A549 (cell line): ENCODE measurements around the gene KLHL36. TPM values are rescaled to one million over a fixed set of nuclear protein-coding genes. Genes with fewer than 3 reads are reported as not detected.

Source experiments
- ATAC-seq, 2 experiments: fragments of 200-7000 bp in 1 of 2; fragments of >200 bp in 1 of 2; cut with Nextera tagmentation in 1 of 2; cut with Tn5 transposase in 1 of 2; 3 replicates each; pipeline versions ENCODE4 v1.8.0 to v1.9.1; 2018 to 2020; ENCODE audit warnings: mild to moderate bottlenecking in 1 of 2, moderate library complexity in 1 of 2
- CTCF ChIA-PET: fragments of 300-600 bp; sonication (Branson Sonifier 250); formaldehyde crosslinking; extraction: SDS; loops from one replicate; lab custom pipeline; 2021; ENCODE audit warnings: antibody characterized with exemption, inconsistent platforms; lab: Yijun Ruan, JAX
- POLR2A ChIA-PET: fragments of 350-600 bp; formaldehyde crosslinking; extraction: SDS; loops from one replicate; lab custom pipeline; 2021; ENCODE audit warnings: antibody characterized with exemption, inconsistent platforms; lab: Yijun Ruan, JAX
- DNase-seq, 2 experiments: peaks; one replicate each; pipeline versions ENCODE4 v3.0.0 to v3.0.0-alpha.2; 2011 to 2016; ENCODE audit warnings: low read depth in 1 of 2, low spot score in 1 of 2
- FAIRE-seq: peaks from 2 replicates; lab custom pipeline; 2011; peaks lifted over from hg19 to GRCh38; lab: Jason Lieb, UNC
- H3K27ac ChIP-seq, 2 experiments: fragments of >200 bp; sonication (Bioruptor Twin); formaldehyde crosslinking; 3 replicates each; pipeline ENCODE4 v1.5.1; 2016 to 2017
- H3K4me1 ChIP-seq: fragments of >200 bp; sonication (Bioruptor Twin); formaldehyde crosslinking; 3 replicates; pipeline ENCODE4 v1.6.1; 2016
- H3K4me2 ChIP-seq: fragments of >200 bp; sonication (Bioruptor Twin); formaldehyde crosslinking; 3 replicates; pipeline ENCODE4 v1.6.1; 2016
- H3K4me3 ChIP-seq: fragments of >200 bp; sonication (Bioruptor Twin); formaldehyde crosslinking; 3 replicates; pipeline ENCODE4 v1.5.1; 2016
- H3K9me3 ChIP-seq: fragments of >200 bp; sonication (Bioruptor Twin); formaldehyde crosslinking; 3 replicates; pipeline ENCODE4 v1.6.1; 2016
- BCL3 ChIP-seq: fragments of >200 bp; sonication (Bioruptor Twin); formaldehyde crosslinking; IDR thresholded peaks from 3 replicates; pipeline ENCODE4 v1.6.1; 2016
- EHF ChIP-seq: fragments of 250-450 bp; sonication (Bioruptor Pico); IDR thresholded peaks from 2 replicates; pipeline ENCODE4 v1.5.0; 2020; ENCODE audit warnings: mild to moderate bottlenecking
- EHMT2 ChIP-seq: fragments of 200-600 bp; sonication (generic); IDR thresholded peaks from 2 replicates; pipeline ENCODE4 v1.6.1; 2016; ENCODE audit warnings: antibody characterized with exemption, low read depth, mild to moderate bottlenecking, moderate library complexity
- FOSL2 ChIP-seq, 2 experiments: fragments of 450-650 bp in 1 of 2; fragments of >200 bp in 1 of 2; sonication (Bioruptor Twin) in 1 of 2; formaldehyde crosslinking; IDR thresholded peaks; 2 replicates each; pipeline versions ENCODE4 v1.5.0 to v1.6.1; 2016 to 2020; ENCODE audit warnings: mild to moderate bottlenecking in 1 of 2, moderate library complexity in 1 of 2
- HDAC2 ChIP-seq: fragments of 200-600 bp; sonication (generic); IDR thresholded peaks from 2 replicates; pipeline ENCODE4 v1.6.1; 2016
- HMGXB4 ChIP-seq: fragments of 250-450 bp; sonication (Bioruptor Pico); IDR thresholded peaks from 2 replicates; pipeline ENCODE4 v1.5.0; 2021; ENCODE audit warnings: mild to moderate bottlenecking, moderate library complexity, borderline replicate concordance
- HOXB13 ChIP-seq: fragments of 250-450 bp; sonication (Bioruptor Pico); IDR thresholded peaks from 2 replicates; pipeline ENCODE4 v1.5.0; 2020; ENCODE audit warnings: low read depth, mild to moderate bottlenecking, moderate library complexity
- KDM5A ChIP-seq: fragments of 200-600 bp; sonication (generic); IDR thresholded peaks from 2 replicates; pipeline ENCODE4 v1.6.1; 2016; ENCODE audit warnings: antibody characterized with exemption, mild to moderate bottlenecking
- MAFK ChIP-seq: fragments of 450-650 bp; IDR thresholded peaks from 2 replicates; pipeline ENCODE4 v1.6.1; 2014; ENCODE audit not compliant: partially characterized antibody
- MAX ChIP-seq: IDR thresholded peaks from 2 replicates; pipeline ENCODE4 v1.6.1; 2012
- RFX5 ChIP-seq: fragments of 450-650 bp; IDR thresholded peaks from 2 replicates; pipeline ENCODE4 v1.7.1; 2014; ENCODE audit warnings: antibody characterized with exemption, mild to moderate bottlenecking, moderate library complexity
- SMC3 ChIP-seq: fragments of >200 bp; sonication (Bioruptor Twin); formaldehyde crosslinking; IDR thresholded peaks from 3 replicates; pipeline ENCODE4 v1.6.1; 2018; ENCODE audit warnings: inconsistent platforms
- SREBF2 ChIP-seq: fragments of 450-650 bp; IDR thresholded peaks from 2 replicates; pipeline ENCODE4 v1.6.1; 2014; ENCODE audit warnings: mild to moderate bottlenecking, moderate library complexity
- TFCP2L1 ChIP-seq: fragments of 250-450 bp; sonication (Bioruptor Pico); IDR thresholded peaks from 2 replicates; pipeline ENCODE4 v1.5.0; 2021; ENCODE audit warnings: mild to moderate bottlenecking
- ZFP36 ChIP-seq: fragments of 450-650 bp; IDR thresholded peaks from 2 replicates; pipeline ENCODE4 v1.6.1; 2014; ENCODE audit warnings: borderline replicate concordance; ENCODE audit not compliant: partially characterized antibody
- WGBS: methylation state at CpG from one replicate; pipeline ENCODE4 v1.1.6; 2017; ENCODE audit errors: missing lambda C conversion rate; 5-methylcytosine and 5-hydroxymethylcytosine counted together
- polyA plus RNA-seq, 4 experiments: library from polyadenylated mRNA; depleted of rRNA in 3 of 4; stranded (reverse); fragments of >200 nt; fragmentation: RNase III in 1 of 4; extraction: RNeasy Plus Mini Kit Qiagen cat#74134 plus additional on column Dnase treatment in 1 of 4; gene quantifications; 2 replicates in 3 of 4; 3 replicates in 1 of 4; pipeline ENCODE4 v1.2.3, GENCODE V29; 2011 to 2017
- TF ChIP-seq, protein P1 (sequence below): fragments of >200 bp; sonication (Bioruptor Twin); formaldehyde crosslinking; IDR thresholded peaks from 3 replicates; pipeline ENCODE4 v1.5.1; 2016

Gene KLHL36
- polyA plus RNA-seq, 2 of the 4 experiments (the other 2 are of a cell fraction), result 20.0 to 21.0 TPM

DNA sequence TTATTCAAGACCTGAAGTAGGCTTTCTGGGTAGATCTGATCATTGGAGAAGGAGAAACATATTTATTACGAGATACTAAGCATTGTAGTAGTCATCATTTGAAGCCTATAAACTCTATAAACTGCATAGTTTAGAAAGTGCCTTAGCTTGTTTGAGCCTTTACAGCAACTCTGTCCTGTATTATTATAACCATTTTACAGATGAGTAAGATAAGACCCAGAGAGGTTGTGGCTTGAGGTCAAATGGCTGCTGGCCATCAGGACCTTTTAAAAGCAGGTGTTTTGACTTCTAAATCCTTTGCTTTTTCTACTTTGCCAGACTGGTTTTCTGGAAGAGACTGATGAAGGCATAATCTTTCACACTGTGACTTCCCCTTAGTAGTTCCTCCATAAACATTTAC, 58.5 kb downstream of the KLHL36 start:
- ChIA-PET CTCF (interaction anchor here (0.6 to 5.1 kb wide), 2 partner anchors 19 to 32 kb away, joined by 3 to 40 read pairs; no protein-coding TSS in a partner anchor), POLR2A (no interaction called here)
- Histone ChIP-seq H3K27ac (no peak overlapping the region), H3K4me2 (no peak overlapping the region), H3K9me3 (no peaks in the 10 kb centered on the region), H3K4me3 (no peak overlapping the region), H3K4me1 (peaks cover 36% of the 10 kb centered on the region; the same call in 2 of the 3 replicates)
- ATAC-seq (no peak), FAIRE-seq (no peak), DNase-seq (no peak)
- no peak for TF ChIP-seq FOSL2 (IDR thresholded peaks at IDR 0.05)
- no peak for TF ChIP-seq FOSL2 (CRISPR knock-in tag; IDR thresholded peaks at IDR 0.05)
- no peak for TF ChIP-seq RFX5
- no peak for TF ChIP-seq TFCP2L1 (CRISPR knock-in tag)
- no peak for TF ChIP-seq EHMT2
- WGBS, result 96% methylated on average over 1 of the region's 1 CpG

DNA sequence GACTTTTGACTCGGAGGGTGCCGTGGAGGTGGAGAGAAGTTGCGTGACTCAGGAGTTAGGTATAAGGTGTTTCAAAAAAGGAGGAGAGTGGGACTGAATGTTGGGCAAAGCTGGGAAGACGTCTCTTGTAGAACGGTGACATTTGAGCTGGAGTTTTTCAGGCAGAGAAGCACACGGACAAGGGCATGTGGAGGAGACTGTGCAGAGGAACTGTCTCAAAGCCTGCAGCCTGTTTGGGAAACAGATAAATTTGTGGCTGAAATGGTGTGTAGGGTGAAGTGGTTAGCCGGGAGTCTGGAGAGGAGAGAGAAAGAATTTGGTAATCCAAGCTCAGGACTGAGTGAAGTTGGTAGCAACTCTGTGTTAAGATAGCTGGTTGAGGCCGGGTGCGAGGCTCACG, 61.3 kb downstream of the KLHL36 start:
- H3K4me2 ChIP-seq, result no peak overlapping the region
- no peak overlapping the region for H3K27ac ChIP-seq
- POLR2A ChIA-PET, result no interaction called here
- no peak for TF ChIP-seq EHMT2
- TF ChIP-seq HOXB13 (CRISPR knock-in tag), result no peak
- TF ChIP-seq BCL3, result no peak
- TF ChIP-seq, protein P1, sequence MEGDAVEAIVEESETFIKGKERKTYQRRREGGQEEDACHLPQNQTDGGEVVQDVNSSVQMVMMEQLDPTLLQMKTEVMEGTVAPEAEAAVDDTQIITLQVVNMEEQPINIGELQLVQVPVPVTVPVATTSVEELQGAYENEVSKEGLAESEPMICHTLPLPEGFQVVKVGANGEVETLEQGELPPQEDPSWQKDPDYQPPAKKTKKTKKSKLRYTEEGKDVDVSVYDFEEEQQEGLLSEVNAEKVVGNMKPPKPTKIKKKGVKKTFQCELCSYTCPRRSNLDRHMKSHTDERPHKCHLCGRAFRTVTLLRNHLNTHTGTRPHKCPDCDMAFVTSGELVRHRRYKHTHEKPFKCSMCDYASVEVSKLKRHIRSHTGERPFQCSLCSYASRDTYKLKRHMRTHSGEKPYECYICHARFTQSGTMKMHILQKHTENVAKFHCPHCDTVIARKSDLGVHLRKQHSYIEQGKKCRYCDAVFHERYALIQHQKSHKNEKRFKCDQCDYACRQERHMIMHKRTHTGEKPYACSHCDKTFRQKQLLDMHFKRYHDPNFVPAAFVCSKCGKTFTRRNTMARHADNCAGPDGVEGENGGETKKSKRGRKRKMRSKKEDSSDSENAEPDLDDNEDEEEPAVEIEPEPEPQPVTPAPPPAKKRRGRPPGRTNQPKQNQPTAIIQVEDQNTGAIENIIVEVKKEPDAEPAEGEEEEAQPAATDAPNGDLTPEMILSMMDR, result no peak
- TF ChIP-seq MAX, result no peak
- TF ChIP-seq KDM5A, result no peak
- TF ChIP-seq ZFP36, result no peak
- TF ChIP-seq EHF (CRISPR knock-in tag), result no peak
- TF ChIP-seq HDAC2, result no peak
- TF ChIP-seq HMGXB4 (CRISPR knock-in tag), result no peak
- no peak for TF ChIP-seq SMC3
- no peak for TF ChIP-seq FOSL2 (IDR thresholded peaks at IDR 0.05)
- TF ChIP-seq FOSL2 (CRISPR knock-in tag; IDR thresholded peaks at IDR 0.05), result no peak
- TF ChIP-seq MAFK, result no peak
- TF ChIP-seq, all 56 proteins: peak for 0
- ATAC-seq (no peak; a peak in 1 of 6 replicates), DNase-seq (no peak), FAIRE-seq (no peak)
- Histone ChIP-seq H3K4me1 (peaks cover 25% of the 10 kb centered on the region), H3K4me3 (no peak overlapping the region), H3K9me3 (no peaks in the 10 kb centered on the region)
- CTCF ChIA-PET, result interaction anchor here (1.6 to 9.4 kb wide), 4 partner anchors 15 to 204 kb away, joined by 3 to 133 read pairs (median 23); no protein-coding TSS in a partner anchor
- 83% methylated on average over 10 of the region's 10 CpGs for WGBS

- TF ChIP-seq RFX5, result no peak
- no peak for TF ChIP-seq SREBF2
- ChIA-PET CTCF (interaction anchor here (0.8 to 9.4 kb wide), 6 partner anchors 7 to 88 kb away, joined by 3 to 133 read pairs (median 8); no protein-coding TSS in a partner anchor), POLR2A (no interaction called here)
- WGBS, result 86% methylated on average over 11 of the region's 11 CpGs
- DNase-seq (no peak), ATAC-seq (no peak), FAIRE-seq (no peak)
- Histone ChIP-seq H3K4me3 (no peak overlapping the region), H3K4me2 (no peak overlapping the region), H3K4me1 (peaks cover 25% of the 10 kb centered on the region), H3K27ac (no peak overlapping the region), H3K9me3 (no peaks in the 10 kb centered on the region)
Measured at GRCh38 chr16:84710686-84711085, 62.4 kb downstream of the KLHL36 start.

Other genes starting within 250 kb of the KLHL36 start
- gene MEAK7, start 143.9 kb upstream of the KLHL36 start, polyA plus RNA-seq (2011; rRNA removed), result 26.2 and 31.3 TPM in 2 replicates
- gene MEAK7, start 143.9 kb upstream of the KLHL36 start, polyA plus RNA-seq (2017; fragmentation: RNase III; extraction: RNeasy Plus Mini Kit Qiagen cat#74134 plus additional on column Dnase treatment), result 30.5 to 35.1 TPM (median 32.8 TPM) in 3 replicates
- 89.7 and 94.1 TPM in 2 replicates for gene COTL1, start 30.4 kb upstream of the KLHL36 start, polyA plus RNA-seq (2011; rRNA removed)
- gene COTL1, start 30.4 kb upstream of the KLHL36 start, polyA plus RNA-seq (2017; fragmentation: RNase III; extraction: RNeasy Plus Mini Kit Qiagen cat#74134 plus additional on column Dnase treatment), result 372 to 495 TPM (median 379 TPM) in 3 replicates
- gene USP10, start 51.5 kb downstream of the KLHL36 start, polyA plus RNA-seq (2011; rRNA removed), result 93.5 and 144 TPM in 2 replicates
- gene USP10, start 51.5 kb downstream of the KLHL36 start, polyA plus RNA-seq (2017; fragmentation: RNase III; extraction: RNeasy Plus Mini Kit Qiagen cat#74134 plus additional on column Dnase treatment), result 60.6 to 64.2 TPM (median 61.5 TPM) in 3 replicates
- gene CRISPLD2, start 171.5 kb downstream of the KLHL36 start, polyA plus RNA-seq (2011; rRNA removed), result 0.85 and 0.89 TPM in 2 replicates
- 1.6 to 2.9 TPM (median 2.4 TPM) in 3 replicates for gene CRISPLD2, start 171.5 kb downstream of the KLHL36 start, polyA plus RNA-seq (2017; fragmentation: RNase III; extraction: RNeasy Plus Mini Kit Qiagen cat#74134 plus additional on column Dnase treatment)